Measurements from ENCODE around the gene PLCG2.
A peak's percentile ranks its signal among the peaks of the same experiment; 100 is the strongest.
"Not testable (repeated sequence)": the region's sequence is repeated elsewhere in the genome, so short reads cannot be mapped to it uniquely, and the experiment has no call there.

The PLCG2 gene

DNA sequence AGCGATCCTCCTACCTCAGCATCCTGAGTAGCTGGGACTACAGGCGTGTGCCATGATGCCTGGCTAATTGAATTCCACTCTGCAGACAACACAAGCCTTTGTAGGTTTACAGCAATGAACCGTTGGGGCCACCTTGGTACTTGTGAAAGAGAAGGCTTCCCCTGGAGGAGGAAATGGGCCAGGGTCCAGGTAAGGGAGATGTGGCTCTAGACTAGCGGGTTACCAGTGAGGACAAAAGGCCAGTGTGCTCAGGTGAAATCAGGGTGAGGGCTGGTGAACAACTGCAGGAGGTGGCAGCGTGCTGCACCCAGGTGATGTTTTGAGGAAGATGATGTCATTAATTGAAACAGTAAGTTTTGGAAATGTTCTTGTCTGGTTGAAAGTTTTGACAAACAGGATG is 225.5 kb downstream of the PLCG2 start:
- no peak for DNase-seq (ENCODE audit: low spot score)

DNA sequence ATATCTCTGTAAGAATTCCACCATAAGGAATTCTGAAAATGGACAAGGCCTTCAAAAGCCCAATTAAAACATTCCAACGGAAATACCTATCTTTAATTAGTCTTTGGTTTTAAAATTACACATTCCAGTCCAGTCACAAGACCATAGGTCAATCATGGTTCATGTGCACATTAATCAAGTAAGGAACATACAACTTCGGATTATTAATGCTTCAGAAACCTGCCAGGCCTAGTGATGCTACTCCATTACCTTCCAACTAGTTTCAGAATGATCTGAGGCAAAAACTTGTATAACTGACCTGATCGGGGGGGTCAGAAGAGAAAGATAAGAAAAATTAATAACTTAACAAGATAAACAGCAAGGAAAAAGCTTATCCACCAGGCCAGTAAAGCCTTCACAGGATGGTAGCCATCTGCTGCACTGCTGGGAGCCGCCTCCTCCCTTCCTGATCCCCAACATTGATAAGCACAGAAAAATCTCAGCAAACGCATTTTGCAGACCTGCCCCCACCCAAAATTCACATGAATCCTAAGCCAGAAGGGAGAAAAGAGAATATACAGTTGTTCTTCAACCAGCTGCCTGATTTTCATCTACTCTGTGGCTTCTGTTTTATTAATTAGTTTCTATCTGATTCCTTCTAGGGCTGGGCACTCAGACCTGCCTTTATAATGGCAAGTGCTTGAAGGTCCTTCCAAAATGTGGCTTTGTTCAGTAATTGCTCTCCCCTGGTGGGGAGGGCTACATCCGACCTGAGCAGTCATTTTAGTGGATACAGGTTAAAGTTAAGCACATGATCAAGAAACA is 226.1 kb downstream of the PLCG2 start:
- DNase-seq (ENCODE audit: low spot score): no peak

DNA sequence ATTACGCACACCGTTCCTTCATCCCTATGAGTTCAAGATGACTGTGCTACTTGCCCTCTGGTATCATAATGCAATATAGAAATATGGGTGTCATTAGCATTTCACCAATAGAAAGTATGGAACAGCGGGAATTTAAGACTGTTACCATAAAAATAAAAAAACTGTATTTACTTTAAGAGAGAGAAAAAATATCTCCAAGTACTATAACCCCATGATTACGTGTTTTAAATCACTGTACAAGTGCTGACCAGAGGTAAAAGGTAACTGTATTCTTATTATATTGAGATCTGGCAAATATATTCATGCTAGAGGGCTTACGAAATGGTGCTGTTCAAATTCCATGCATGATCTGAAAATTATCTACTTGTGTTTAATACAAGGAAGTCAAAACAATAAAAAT is 226.9 kb downstream of the PLCG2 start:
- no peak for DNase-seq (ENCODE audit: low spot score)

DNA sequence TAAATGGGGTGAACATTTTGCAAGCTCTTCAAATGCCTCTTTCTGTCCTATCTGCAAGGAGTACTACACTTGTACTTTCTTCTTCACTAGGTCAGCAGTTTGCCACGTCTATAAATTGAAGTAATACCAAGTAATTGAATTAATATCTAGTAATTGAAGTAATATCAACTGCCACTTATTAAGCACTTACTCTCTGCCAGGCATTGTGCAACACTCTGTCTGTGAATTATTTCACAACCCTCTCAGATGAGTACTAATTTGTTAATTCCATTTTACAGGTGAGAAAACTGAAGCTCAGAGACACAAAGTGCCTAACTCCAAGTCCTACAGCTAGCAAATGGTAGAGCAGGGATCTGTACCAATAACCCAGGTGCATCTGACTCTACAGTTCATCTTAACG is 228.1 kb downstream of the PLCG2 start:
- no peak for DNase-seq (ENCODE audit: low spot score)

DNA sequence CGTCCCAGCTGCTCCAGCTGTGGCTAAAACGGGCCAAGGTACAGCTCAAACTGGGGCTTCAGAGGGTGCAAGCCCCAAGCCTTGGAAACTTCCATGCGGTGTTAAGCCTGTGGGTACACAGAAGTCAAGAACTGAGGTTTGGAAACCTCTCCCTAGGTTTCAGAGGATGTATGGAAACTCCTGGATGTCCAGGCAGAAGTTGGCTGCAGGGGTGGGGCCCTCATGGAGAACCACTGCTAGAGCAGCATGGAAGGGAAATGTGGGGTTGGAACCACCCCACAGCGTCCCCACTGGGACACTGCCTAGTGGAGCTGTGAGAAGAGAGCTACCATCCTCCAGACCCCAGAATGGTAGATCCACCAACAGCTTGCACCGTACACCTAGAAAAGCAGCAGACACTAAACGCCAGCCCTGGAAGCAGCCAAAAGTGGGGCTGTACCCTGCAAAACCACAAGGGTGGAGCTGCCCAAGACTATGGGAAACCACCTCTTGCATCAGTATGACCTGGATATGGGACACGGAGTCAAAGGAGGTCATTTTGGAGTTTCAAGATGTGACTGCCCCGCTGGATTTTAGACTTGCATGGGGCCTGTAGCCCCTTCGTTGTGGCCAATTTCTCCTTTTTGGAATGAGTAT is 230.0 kb downstream of the PLCG2 start:
- DNase-seq (ENCODE audit: low spot score): no peak

DNA sequence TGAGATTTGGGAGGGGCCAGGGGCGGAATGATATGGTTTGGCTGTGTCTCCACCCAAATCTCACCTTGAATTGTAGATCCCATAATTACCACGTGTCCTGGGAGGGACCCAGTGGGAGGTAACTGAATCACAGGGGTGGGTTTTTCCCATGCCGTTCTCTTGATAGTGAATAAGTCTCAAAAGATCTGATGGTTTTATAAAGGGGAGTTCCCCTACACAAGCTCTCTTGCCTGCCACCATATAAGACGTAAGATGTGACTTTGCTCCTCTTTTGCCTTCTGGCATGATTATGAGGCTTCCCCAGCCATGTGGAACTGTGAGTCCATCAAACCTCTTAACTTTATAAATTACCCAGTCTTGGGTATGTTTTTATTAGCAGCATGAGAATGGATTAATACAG is 230.7 kb downstream of the PLCG2 start:
- not testable (repeated sequence) for DNase-seq (ENCODE audit: low spot score)

DNA sequence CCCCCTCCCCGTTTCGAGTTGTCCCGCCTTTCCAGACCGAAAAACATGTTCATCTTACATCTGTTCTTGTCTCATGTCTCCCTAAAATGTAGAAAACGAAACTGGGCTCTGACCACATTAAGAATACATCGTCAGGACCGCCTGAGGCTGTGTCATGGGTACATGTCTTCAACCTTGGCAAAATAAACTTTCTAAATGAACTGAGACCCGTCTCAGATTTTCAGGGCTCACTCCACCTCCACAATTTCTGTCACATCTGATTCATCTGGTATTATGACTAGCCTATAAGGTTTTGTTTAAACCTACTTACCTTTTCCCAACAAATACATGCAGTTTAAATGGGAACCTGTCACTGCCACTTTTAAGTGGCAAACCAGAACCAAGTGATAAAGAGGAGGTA is 231.6 kb downstream of the PLCG2 start:
- no peak for DNase-seq (ENCODE audit: low spot score)

DNA sequence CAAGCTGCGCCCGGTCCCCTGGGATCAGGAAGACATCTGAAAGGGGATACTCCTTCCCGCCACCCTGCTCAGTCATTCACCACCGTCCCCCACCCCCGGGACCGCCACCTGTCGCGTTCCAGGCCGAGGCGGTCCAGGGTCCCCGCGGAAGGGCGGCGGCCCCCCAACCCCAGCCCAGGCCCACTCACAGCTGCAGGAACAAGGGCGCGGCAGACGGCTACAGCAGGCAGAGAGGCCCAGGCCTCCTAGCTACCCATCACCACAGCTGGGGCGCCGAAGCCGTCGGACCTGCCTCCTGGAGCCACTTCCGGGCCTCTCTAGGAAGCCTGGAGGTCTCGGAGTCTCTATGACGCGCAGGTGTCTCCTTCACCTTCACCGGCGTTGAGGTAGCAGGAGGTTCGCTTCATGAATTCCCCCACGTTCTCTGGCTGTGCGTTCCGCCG is 232.1 kb downstream of the PLCG2 start, which contains the start of gene SDR42E1:
Gene SDR42E1 (minus strand): TSS at position 272 of the 443 bp plus-strand sequence. CDS start 10,612 bp downstream, outside the sequence.
- DNase-seq (ENCODE audit: low spot score): peak; percentile 82
